ENCODE measurements around the gene KRTAP20-1.

KRTAP20-1 gene

DNA sequence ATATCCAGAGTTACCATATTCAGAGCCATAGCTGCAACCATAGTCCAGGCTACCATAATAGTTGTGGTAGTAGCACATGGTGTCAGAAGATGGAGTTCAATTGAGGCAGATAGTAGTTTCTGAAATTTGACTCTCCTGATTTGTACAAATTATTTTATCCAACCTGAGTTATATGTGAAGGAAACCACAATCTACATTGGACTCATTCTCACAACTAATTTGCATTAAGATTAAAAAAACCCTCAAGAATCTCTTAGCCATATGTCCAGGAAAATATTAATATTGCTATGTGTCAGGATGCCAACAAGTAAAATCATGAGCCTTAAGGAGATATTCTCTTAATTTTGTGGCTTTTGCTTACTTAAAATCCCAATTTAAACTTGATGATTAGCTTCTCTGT lies 25.9 kb upstream of the KRTAP20-1 start, which contains the start of gene KRTAP22-2:
Gene KRTAP22-2, minus strand, starts transcription at position 101 of the 400 bp plus-strand sequence.
- DNase-seq (ENCODE audit: extremely low read depth, insufficient read length): no peak
- TF ChIP-seq, protein P1, sequence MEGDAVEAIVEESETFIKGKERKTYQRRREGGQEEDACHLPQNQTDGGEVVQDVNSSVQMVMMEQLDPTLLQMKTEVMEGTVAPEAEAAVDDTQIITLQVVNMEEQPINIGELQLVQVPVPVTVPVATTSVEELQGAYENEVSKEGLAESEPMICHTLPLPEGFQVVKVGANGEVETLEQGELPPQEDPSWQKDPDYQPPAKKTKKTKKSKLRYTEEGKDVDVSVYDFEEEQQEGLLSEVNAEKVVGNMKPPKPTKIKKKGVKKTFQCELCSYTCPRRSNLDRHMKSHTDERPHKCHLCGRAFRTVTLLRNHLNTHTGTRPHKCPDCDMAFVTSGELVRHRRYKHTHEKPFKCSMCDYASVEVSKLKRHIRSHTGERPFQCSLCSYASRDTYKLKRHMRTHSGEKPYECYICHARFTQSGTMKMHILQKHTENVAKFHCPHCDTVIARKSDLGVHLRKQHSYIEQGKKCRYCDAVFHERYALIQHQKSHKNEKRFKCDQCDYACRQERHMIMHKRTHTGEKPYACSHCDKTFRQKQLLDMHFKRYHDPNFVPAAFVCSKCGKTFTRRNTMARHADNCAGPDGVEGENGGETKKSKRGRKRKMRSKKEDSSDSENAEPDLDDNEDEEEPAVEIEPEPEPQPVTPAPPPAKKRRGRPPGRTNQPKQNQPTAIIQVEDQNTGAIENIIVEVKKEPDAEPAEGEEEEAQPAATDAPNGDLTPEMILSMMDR (IDR thresholded peaks at IDR 0.05; ENCODE audit: insufficient read depth, low read length, poor library complexity, severe bottlenecking): no peak
- H3K4me3 ChIP-seq (replicated peaks; ENCODE audit: low read depth, low read length): no peak within 1 kb of the TSS
- no peaks in the 10 kb centered on the region for H3K27me3 ChIP-seq (replicated peaks; ENCODE audit: control insufficient read depth, insufficient read depth, low read length)
- no peaks in the 10 kb centered on the region for H3K36me3 ChIP-seq (ENCODE audit: control insufficient read depth, insufficient read depth, low read length)

DNA sequence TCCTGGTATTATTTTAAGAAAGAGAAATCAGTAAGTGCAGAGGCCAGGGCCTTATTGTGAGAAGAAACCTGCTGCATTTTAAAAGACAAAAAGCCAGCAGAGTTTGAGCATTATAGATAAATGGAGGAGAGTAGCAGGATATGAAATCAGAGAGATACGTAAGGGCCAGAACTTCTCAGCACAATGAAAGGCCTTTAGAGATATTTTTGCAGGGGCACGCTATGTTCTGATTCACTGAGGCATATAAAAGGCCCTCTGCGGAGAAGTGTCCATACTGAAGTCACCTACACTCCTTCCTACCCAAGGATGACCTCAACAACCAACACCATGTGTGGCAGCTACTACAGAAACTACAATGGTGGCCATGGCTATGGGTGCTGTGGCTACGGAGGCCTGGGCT lies 24.1 kb upstream of the KRTAP20-1 start, which contains the start of gene KRTAP6-3:
Gene KRTAP6-3, plus strand, starts transcription at position 301 of the 400 bp plus-strand sequence. Its CDS starts 6 bp downstream, at position 307.
- no peaks in the 10 kb centered on the region for H3K36me3 ChIP-seq (ENCODE audit: control insufficient read depth, insufficient read depth, low read length)
- H3K4me3 ChIP-seq (replicated peaks; ENCODE audit: low read depth, low read length): no peak within 1 kb of the TSS
- TF ChIP-seq, protein P1 (IDR thresholded peaks at IDR 0.05; ENCODE audit: insufficient read depth, low read length, poor library complexity, severe bottlenecking): no peak
- no peaks in the 10 kb centered on the region for H3K27me3 ChIP-seq (replicated peaks; ENCODE audit: control insufficient read depth, insufficient read depth, low read length)
- no peak for DNase-seq (ENCODE audit: extremely low read depth, insufficient read length)

DNA sequence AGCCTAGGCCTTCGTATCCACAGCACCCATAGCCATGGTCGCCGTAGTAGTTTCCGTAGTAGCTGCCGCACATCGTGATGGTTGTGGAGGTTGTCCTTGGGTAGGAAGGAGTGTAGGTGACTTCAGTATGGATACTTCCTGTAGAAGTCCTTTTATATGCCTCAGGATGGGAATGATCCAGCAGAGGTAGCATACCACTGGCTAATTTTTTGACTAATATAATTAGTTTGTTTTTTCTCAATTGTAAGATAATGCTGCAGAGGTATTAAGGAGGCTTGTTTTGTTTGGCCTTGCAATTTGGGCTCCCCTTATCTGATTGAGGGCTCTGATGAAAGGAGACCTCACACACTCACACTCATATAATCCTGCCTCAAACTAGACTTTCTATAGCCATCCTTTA lies 17.4 kb upstream of the KRTAP20-1 start, which contains the start of gene KRTAP6-2:
Gene KRTAP6-2, minus strand, starts transcription at position 101 of the 400 bp plus-strand sequence. Its CDS starts 28 bp downstream, at position 73.
- H3K4me3 ChIP-seq (replicated peaks; ENCODE audit: low read depth, low read length): no peak within 1 kb of the TSS
- DNase-seq (ENCODE audit: extremely low read depth, insufficient read length): no peak
- H3K27me3 ChIP-seq (replicated peaks; ENCODE audit: control insufficient read depth, insufficient read depth, low read length): no peaks in the 10 kb centered on the region
- TF ChIP-seq, protein P1 (IDR thresholded peaks at IDR 0.05; ENCODE audit: insufficient read depth, low read length, poor library complexity, severe bottlenecking): no peak
- H3K36me3 ChIP-seq (ENCODE audit: control insufficient read depth, insufficient read depth, low read length): no peaks in the 10 kb centered on the region

DNA sequence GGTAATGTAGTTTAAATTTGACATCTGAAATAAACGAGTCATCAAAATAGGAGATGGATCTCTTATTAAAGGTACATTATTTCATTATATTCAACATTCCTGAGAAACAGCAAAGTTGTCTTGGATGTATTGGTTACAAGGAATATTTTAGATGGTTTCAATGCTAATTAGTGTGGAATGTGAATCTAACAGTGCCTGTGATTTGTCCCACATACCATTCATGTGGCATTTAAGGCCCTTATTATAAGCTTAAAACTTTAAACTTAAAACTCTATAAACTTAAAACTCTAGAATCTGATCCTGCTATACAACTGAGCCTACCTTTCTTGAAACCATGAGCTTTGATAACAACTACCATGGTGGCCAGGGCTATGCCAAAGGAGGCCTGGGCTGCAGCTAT lies 15.4 kb upstream of the KRTAP20-1 start, which contains the start of gene KRTAP22-1:
Gene KRTAP22-1, plus strand, starts transcription at position 301 of the 400 bp plus-strand sequence.
- TF ChIP-seq, protein P1 (IDR thresholded peaks at IDR 0.05; ENCODE audit: insufficient read depth, low read length, poor library complexity, severe bottlenecking): no peak
- Histone ChIP-seq H3K4me3 (replicated peaks; ENCODE audit: low read depth, low read length) (no peak within 1 kb of the TSS), H3K36me3 (ENCODE audit: control insufficient read depth, insufficient read depth, low read length) (no peaks in the 10 kb centered on the region), H3K27me3 (replicated peaks; ENCODE audit: control insufficient read depth, insufficient read depth, low read length) (no peaks in the 10 kb centered on the region)
- DNase-seq (ENCODE audit: extremely low read depth, insufficient read length): no peak

DNA sequence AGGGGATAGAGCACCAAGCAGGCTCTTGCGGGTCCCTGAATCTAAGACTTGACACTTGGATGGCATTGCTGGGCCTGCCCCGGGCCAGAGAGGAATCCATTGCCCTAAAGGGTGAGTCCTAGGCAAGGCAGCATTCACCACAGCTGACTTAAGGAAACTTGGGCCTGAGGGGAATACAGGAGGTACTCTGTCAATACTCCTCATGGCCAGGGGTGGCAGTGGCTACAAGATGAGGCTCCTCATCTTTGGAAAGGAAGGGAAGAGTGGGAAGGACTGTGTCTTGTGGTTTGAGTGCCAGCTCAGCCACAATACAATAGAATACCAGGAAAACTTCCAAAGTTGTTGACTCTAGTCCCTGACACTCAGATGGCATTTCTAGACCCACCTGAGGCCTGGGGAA lies 10.3 kb upstream of the KRTAP20-1 start:
- TF ChIP-seq, protein P1 (IDR thresholded peaks at IDR 0.05; ENCODE audit: insufficient read depth, low read length, poor library complexity, severe bottlenecking): no peak
- Histone ChIP-seq H3K27me3 (replicated peaks; ENCODE audit: control insufficient read depth, insufficient read depth, low read length) (no peaks in the 10 kb centered on the region), H3K36me3 (ENCODE audit: control insufficient read depth, insufficient read depth, low read length) (no peaks in the 10 kb centered on the region), H3K4me3 (replicated peaks; ENCODE audit: low read depth, low read length) (no peak overlapping the region)
- no peak for DNase-seq (ENCODE audit: extremely low read depth, insufficient read length)

DNA sequence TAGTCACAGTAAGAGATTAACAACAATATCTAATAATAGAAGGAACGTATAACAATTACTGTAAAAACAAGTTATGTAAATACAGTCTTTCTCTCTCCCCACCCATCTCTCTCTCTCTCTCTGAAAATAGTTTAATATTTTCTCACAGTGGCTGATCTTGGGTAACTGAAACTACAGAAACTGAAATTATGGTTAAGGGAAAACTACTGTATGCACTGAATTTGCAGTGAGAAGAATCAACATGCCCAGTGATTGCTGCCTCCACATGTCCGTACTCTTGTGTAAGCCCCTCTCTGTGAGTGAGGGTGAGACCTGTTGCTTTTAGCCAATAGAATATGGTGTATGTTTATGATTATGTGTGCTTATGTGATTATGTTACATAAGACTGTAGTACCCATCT lies 4.1 kb upstream of the KRTAP20-1 start:
- TF ChIP-seq, protein P1 (IDR thresholded peaks at IDR 0.05; ENCODE audit: insufficient read depth, low read length, poor library complexity, severe bottlenecking): no peak
- Histone ChIP-seq H3K27me3 (replicated peaks; ENCODE audit: control insufficient read depth, insufficient read depth, low read length) (no peaks in the 10 kb centered on the region), H3K4me3 (replicated peaks; ENCODE audit: low read depth, low read length) (no peak overlapping the region), H3K36me3 (ENCODE audit: control insufficient read depth, insufficient read depth, low read length) (no peaks in the 10 kb centered on the region)
- DNase-seq (ENCODE audit: extremely low read depth, insufficient read length): no peak

Measured in GM06990 (cell line).